Measurements from ENCODE around the gene PAQR8. TPM values are rescaled to one million over a fixed set of nuclear protein-coding genes. Genes with fewer than 3 reads are reported as not detected.

Gene PAQR8
- total and polyA plus RNA-seq, 5 donors from 2014 or later: 5.4 to 18.5 (median 13.2) TPM

- Mint-ChIP-seq H3K27ac (no peak overlapping the region), H3K4me1 (peaks cover 5 to 13% (median 7%) of the 10 kb centered on the region in 4 donors), H3K36me3 (no peaks in the 10 kb centered on the region), H3K9me3 (no peaks in the 10 kb centered on the region), H3K27me3 (no peaks in the 10 kb centered on the region), H3K4me3 (peak overlapping the region in 1 of 4 donors; percentile 27)
- no peak overlapping the region for H3K27ac ChIP-seq (ENCODE audit: insufficient read depth, low read length, poor library complexity, severe bottlenecking)
- no peak overlapping the region for H3K4me3 ChIP-seq (ENCODE audit: low read depth, low read length)
- H3K27me3 ChIP-seq (ENCODE audit: control insufficient read depth, insufficient read depth, low read length): no peaks in the 10 kb centered on the region
- H3K4me1 ChIP-seq (ENCODE audit: control insufficient read depth, insufficient read depth, low read length, poor library complexity, severe bottlenecking): no peaks in the 10 kb centered on the region
- DNase-seq (no peak), ATAC-seq (ENCODE audit: low read depth in 2 of 2) (no peak)
- no peaks in the 10 kb centered on the region for H3K36me3 ChIP-seq (ENCODE audit: control insufficient read depth, insufficient read depth, low read length)
- H3K9me3 ChIP-seq (ENCODE audit: control insufficient read depth in 2 of 2, low read length in 2 of 2): no peaks in the 10 kb centered on the region
Measured at GRCh38 chr6:52351879-52352238, 10.1 kb upstream of the PAQR8 start.

- no peaks in the 10 kb centered on the region for H3K36me3 ChIP-seq (ENCODE audit: control insufficient read depth, insufficient read depth, low read length)
- H3K4me3 ChIP-seq (ENCODE audit: low read depth, low read length): no peak overlapping the region
- Mint-ChIP-seq H3K9me3 (no peaks in the 10 kb centered on the region), H3K27me3 (no peaks in the 10 kb centered on the region), H3K36me3 (no peaks in the 10 kb centered on the region), H3K4me1 (peaks cover 5 to 13% (median 8%) of the 10 kb centered on the region in 4 donors), H3K4me3 (no peak overlapping the region), H3K27ac (no peak overlapping the region)
- ATAC-seq (ENCODE audit: low read depth in 2 of 2): peak; percentile 44
- no peaks in the 10 kb centered on the region for H3K27me3 ChIP-seq (ENCODE audit: control insufficient read depth, insufficient read depth, low read length)
- DNase-seq: no peak
- H3K27ac ChIP-seq (ENCODE audit: insufficient read depth, low read length, poor library complexity, severe bottlenecking): no peak overlapping the region
- no peaks in the 10 kb centered on the region for H3K4me1 ChIP-seq (ENCODE audit: control insufficient read depth, insufficient read depth, low read length, poor library complexity, severe bottlenecking)
- no peaks in the 10 kb centered on the region for H3K9me3 ChIP-seq (ENCODE audit: control insufficient read depth in 2 of 2, low read length in 2 of 2)
Measured at GRCh38 chr6:52352239-52353018, 9.5 kb upstream of the PAQR8 start.

- H3K4me3 ChIP-seq (ENCODE audit: low read depth, low read length): no peak overlapping the region
- H3K27ac Mint-ChIP-seq: peak overlapping the region in 1 of 3 donors; percentile 62
- ATAC-seq (ENCODE audit: low read depth in 2 of 2) (no peak), DNase-seq (no peak)
- no peaks in the 10 kb centered on the region for H3K9me3 ChIP-seq (ENCODE audit: control insufficient read depth in 2 of 2, low read length in 2 of 2)
- no peak overlapping the region for H3K27ac ChIP-seq (ENCODE audit: insufficient read depth, low read length, poor library complexity, severe bottlenecking)
- no peaks in the 10 kb centered on the region for H3K36me3 ChIP-seq (ENCODE audit: control insufficient read depth, insufficient read depth, low read length)
- peaks cover 5 to 8% (median 7%) of the 10 kb centered on the region in 4 donors for H3K4me1 Mint-ChIP-seq
- no peak overlapping the region for H3K4me3 Mint-ChIP-seq
- no peaks in the 10 kb centered on the region for H3K27me3 ChIP-seq (ENCODE audit: control insufficient read depth, insufficient read depth, low read length)
- no peaks in the 10 kb centered on the region for H3K36me3 Mint-ChIP-seq
- H3K27me3 Mint-ChIP-seq: no peaks in the 10 kb centered on the region
- H3K9me3 Mint-ChIP-seq: no peaks in the 10 kb centered on the region
- no peaks in the 10 kb centered on the region for H3K4me1 ChIP-seq (ENCODE audit: control insufficient read depth, insufficient read depth, low read length, poor library complexity, severe bottlenecking)
Measured at GRCh38 chr6:52356017-52356416, 5.9 kb upstream of the PAQR8 start.

GRCh38 chr6:52359403-52359802, 2.5 kb upstream of the PAQR8 start:
- Mint-ChIP-seq H3K27ac (peak overlapping the region in 1 of 3 donors; percentile 2), H3K36me3 (no peaks in the 10 kb centered on the region), H3K27me3 (no peaks in the 10 kb centered on the region), H3K9me3 (no peaks in the 10 kb centered on the region), H3K4me3 (peak overlapping the region in 1 of 4 donors; percentile 99), H3K4me1 (peaks cover 14 to 28% (median 20%) of the 10 kb centered on the region in 4 donors)
- no peak overlapping the region for H3K4me3 ChIP-seq (ENCODE audit: low read depth, low read length)
- H3K4me1 ChIP-seq (ENCODE audit: control insufficient read depth, insufficient read depth, low read length, poor library complexity, severe bottlenecking): peaks cover 26% of the 10 kb centered on the region
- no peaks in the 10 kb centered on the region for H3K27me3 ChIP-seq (ENCODE audit: control insufficient read depth, insufficient read depth, low read length)
- H3K9me3 ChIP-seq (ENCODE audit: control insufficient read depth in 2 of 2, low read length in 2 of 2): no peaks in the 10 kb centered on the region
- no peak overlapping the region for H3K27ac ChIP-seq (ENCODE audit: insufficient read depth, low read length, poor library complexity, severe bottlenecking)
- ATAC-seq (ENCODE audit: low read depth in 2 of 2) (no peak), DNase-seq (no peak)
- no peaks in the 10 kb centered on the region for H3K36me3 ChIP-seq (ENCODE audit: control insufficient read depth, insufficient read depth, low read length)

GRCh38 chr6:52360028-52360427, 1.9 kb upstream of the PAQR8 start:
- H3K4me1 ChIP-seq (ENCODE audit: control insufficient read depth, insufficient read depth, low read length, poor library complexity, severe bottlenecking): peaks cover 32% of the 10 kb centered on the region
- Mint-ChIP-seq H3K4me1 (peaks cover 20 to 35% (median 26%) of the 10 kb centered on the region in 4 donors), H3K27me3 (no peaks in the 10 kb centered on the region), H3K9me3 (no peaks in the 10 kb centered on the region), H3K36me3 (no peaks in the 10 kb centered on the region), H3K4me3 (peak overlapping the region in 3 of 4 donors; percentile 80 to 99 (median 97)), H3K27ac (peak overlapping the region in 2 of 3 donors; percentile 93 to 94)
- H3K27ac ChIP-seq (ENCODE audit: insufficient read depth, low read length, poor library complexity, severe bottlenecking): no peak overlapping the region
- no peaks in the 10 kb centered on the region for H3K36me3 ChIP-seq (ENCODE audit: control insufficient read depth, insufficient read depth, low read length)
- H3K27me3 ChIP-seq (ENCODE audit: control insufficient read depth, insufficient read depth, low read length): no peaks in the 10 kb centered on the region
- no peaks in the 10 kb centered on the region for H3K9me3 ChIP-seq (ENCODE audit: control insufficient read depth in 2 of 2, low read length in 2 of 2)
- no peak overlapping the region for H3K4me3 ChIP-seq (ENCODE audit: low read depth, low read length)
- ATAC-seq (ENCODE audit: low read depth in 2 of 2) (no peak), DNase-seq (no peak)

- Histone ChIP-seq H3K27ac (ENCODE audit: insufficient read depth, low read length, poor library complexity, severe bottlenecking) (peak overlapping the region; percentile 83), H3K36me3 (ENCODE audit: control insufficient read depth, insufficient read depth, low read length) (no peaks in the 10 kb centered on the region), H3K27me3 (ENCODE audit: control insufficient read depth, insufficient read depth, low read length) (no peaks in the 10 kb centered on the region), H3K4me3 (ENCODE audit: low read depth, low read length) (no peak overlapping the region), H3K4me1 (ENCODE audit: control insufficient read depth, insufficient read depth, low read length, poor library complexity, severe bottlenecking) (peaks cover 34% of the 10 kb centered on the region), H3K9me3 (ENCODE audit: control insufficient read depth in 2 of 2, low read length in 2 of 2) (no peaks in the 10 kb centered on the region)
- Mint-ChIP-seq H3K27me3 (no peaks in the 10 kb centered on the region), H3K4me1 (peaks cover 17 to 40% (median 27%) of the 10 kb centered on the region in 4 donors), H3K36me3 (no peaks in the 10 kb centered on the region), H3K9me3 (no peaks in the 10 kb centered on the region), H3K27ac (peak overlapping the region; percentile 92 to 94 (median 93)), H3K4me3 (peak overlapping the region; percentile 80 to 99 (median 93))
- no peak for ATAC-seq (ENCODE audit: low read depth in 2 of 2)
- no peak for DNase-seq
Measured at GRCh38 chr6:52360601-52361413, 1.1 kb upstream of the PAQR8 start.

GRCh38 chr6:52361414-52361944, 472 bp upstream of the PAQR8 start:
- peak overlapping the region; percentile 80 to 99 (median 93) for H3K4me3 Mint-ChIP-seq
- H3K27ac Mint-ChIP-seq: peak overlapping the region; percentile 92 to 94 (median 93)
- no peaks in the 10 kb centered on the region for H3K9me3 Mint-ChIP-seq
- peak in 1 of 2 donors; percentile 3 for ATAC-seq (ENCODE audit: low read depth in 2 of 2)
- H3K4me1 Mint-ChIP-seq: peaks cover 21 to 44% (median 30%) of the 10 kb centered on the region in 4 donors
- peak in 1 of 3 donors; percentile 4 for DNase-seq
- Histone ChIP-seq H3K36me3 (ENCODE audit: control insufficient read depth, insufficient read depth, low read length) (no peaks in the 10 kb centered on the region), H3K27ac (ENCODE audit: insufficient read depth, low read length, poor library complexity, severe bottlenecking) (peak overlapping the region; percentile 83), H3K4me1 (ENCODE audit: control insufficient read depth, insufficient read depth, low read length, poor library complexity, severe bottlenecking) (peaks cover 36% of the 10 kb centered on the region), H3K4me3 (ENCODE audit: low read depth, low read length) (peak overlapping the region; percentile 76), H3K27me3 (ENCODE audit: control insufficient read depth, insufficient read depth, low read length) (no peaks in the 10 kb centered on the region), H3K9me3 (ENCODE audit: control insufficient read depth in 2 of 2, low read length in 2 of 2) (no peaks in the 10 kb centered on the region)
- no peaks in the 10 kb centered on the region for H3K36me3 Mint-ChIP-seq
- no peaks in the 10 kb centered on the region for H3K27me3 Mint-ChIP-seq
